ENCODE results near the gene MAT2A.
"Not testable (repeated sequence)": the region's sequence is repeated elsewhere in the genome, so short reads cannot be mapped to it uniquely, and the experiment has no call there.

Gene MAT2A

DNA sequence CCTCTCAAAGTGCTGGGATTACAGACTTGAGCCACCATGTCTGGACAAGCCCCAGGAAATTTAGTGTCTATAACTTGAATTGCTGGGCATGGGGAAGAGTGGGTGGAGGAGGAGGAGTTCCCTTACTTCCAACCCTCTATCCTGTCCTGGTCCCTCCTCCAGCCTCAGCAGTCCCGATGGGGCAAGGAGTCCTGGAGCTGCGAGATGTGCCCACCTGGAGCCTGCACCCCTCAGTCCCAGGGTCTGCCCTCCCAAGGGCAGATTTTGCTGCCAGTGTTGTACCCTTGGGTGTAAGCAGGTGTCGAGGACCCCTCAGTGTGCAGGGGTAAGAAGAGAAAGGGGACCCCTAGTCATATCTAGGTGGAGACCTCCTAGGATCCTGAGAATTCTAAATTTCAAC, 41.2 kb downstream of the MAT2A start:
- DNase-seq = no peak

DNA sequence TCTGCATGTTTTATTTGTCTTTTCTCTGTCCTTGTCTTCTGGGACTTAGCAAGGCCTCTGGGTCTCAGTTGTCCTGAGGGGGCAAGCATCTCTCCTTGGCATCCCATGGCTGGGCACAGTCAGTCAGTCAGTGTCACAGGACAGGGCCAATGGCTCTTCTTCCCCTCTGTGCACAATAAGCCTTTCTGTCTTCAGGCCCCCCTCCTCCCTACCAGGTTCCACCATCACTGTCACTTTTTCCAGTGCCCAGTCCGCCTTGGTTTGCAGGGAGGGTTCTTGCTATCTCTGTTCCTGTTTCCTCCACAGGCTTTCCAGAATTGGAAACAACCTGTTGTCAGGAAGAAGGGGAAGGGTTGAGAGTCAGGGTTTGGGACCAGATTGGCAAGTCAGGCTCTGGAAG, 43.5 kb downstream of the MAT2A start:
- no peak for DNase-seq

DNA sequence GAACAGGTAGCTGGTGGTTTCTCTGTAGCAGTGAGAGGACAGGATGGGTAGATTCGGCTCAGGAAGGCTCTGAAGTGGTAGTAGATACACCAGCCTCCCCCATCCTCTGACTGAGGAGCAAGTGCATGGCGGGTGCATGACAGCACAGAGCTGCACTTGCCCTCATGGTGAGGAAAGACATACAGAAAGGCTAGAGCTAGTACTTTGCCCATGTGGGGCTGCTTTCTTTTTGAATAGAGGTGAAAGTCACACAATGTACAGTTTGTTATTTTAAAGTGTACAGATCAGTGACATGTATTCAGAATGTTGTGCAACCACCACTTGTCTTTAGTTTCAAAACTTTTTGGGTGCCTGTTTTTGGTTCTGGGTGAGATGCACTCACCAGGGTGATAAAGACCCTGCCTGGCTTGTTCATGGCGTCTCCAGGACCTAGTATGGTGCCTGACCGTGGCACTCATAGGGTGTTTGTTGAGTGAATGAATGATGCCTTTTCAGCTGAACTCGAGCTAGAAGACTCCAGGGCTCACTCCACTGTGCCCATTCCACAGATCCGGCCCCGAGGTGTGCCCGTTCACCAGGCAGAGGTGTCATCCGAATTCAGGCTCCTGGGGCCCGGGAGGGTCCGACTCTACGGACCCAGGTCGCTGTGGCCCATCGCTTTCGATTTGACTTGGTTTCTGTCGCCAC, 44.8 kb downstream of the MAT2A start:
- peak; percentile 30 for DNase-seq

DNA sequence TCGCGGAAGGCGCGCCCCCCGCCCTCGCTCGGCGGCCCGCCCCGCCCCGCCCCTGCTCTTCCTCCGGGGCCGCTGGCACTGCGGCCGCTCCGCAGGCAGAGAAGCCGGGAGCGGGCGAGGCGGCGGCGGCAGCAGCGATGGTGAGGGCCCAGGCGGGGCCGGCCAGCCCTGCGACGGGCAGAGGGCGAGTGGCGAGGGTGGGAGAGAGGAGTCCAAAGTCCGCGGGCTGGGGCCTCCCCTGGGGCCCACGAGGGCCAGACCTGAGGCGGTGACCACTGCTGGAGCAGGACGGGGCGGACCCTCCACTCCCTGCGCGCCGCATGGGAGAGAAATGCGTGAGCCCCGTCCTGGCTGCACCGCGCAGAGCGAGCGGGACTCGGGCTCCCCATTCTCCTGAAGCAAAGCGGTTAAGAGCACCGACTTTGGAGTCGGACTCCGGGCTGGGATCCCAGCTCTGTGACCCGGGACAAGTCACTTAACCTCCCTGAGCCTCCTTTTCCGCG, 45.4 kb downstream of the MAT2A start, which contains the start of gene VAMP5:
TSS of gene VAMP5 (plus strand) at position 78 of the 503 bp plus-strand sequence. CDS start at position 138, 60 bp downstream.
- no peak for DNase-seq

DNA sequence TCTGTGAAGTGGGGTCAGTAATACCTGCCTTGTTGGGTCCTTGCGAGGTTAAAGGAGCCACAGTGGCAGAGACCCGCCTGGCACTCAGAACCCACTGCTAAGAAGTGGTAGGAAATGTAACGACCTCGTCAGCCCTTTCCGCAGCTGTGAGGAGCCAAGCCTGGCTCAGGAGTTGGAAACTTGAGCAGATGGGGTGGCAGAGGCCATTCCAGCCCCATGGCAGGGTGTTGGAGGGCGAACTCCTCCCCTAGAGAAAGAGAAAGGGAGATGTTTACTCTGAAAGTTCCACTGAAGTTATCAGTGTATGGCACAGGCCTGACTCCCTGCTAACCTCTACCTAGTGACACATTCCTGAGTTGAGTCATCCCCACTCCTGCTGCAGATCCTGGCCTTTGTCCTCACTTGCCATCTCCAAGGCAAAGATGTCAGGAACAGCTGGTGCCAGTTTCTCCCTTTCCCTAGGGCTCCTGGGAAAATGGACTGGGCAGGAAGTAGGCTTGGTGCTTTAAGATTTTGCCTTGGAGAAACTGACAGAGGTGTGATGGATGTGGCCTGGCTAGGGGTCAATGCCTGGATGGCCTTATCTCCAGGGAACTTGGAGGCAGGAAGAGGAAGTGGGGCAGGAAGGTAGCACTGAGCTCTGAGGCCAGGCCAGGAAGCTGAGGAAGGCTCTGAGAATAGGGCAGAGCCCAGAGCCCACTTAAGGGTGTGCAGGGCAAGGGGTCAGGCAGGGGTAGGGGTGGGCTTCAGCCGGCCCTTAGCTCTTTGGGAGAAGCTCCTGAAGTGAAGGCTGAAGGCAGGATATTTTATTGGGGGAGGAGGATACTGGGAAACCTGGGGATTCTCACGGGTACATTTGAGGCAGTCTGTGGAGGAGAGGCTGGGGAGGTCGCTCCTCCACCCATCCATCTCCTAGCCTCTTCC, 46.2 kb downstream of the MAT2A start:
- peak; percentile 42 for DNase-seq

DNA sequence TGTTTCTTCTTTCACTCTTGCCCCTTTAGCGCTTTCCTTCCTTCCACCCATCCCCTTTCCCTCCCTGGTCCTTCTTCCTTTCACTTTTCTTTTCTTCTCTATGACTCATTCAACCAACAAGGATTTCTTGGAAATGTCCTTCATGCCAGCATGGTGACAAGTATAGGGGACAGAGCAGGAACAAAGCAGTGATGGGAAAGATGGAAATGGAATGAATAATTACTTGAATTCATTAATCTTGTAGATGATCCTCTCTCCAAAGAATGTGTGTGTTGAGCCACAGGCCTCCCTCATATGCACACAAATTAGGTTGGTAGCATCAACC, 46.8 kb downstream of the MAT2A start:
- no peak for DNase-seq

DNA sequence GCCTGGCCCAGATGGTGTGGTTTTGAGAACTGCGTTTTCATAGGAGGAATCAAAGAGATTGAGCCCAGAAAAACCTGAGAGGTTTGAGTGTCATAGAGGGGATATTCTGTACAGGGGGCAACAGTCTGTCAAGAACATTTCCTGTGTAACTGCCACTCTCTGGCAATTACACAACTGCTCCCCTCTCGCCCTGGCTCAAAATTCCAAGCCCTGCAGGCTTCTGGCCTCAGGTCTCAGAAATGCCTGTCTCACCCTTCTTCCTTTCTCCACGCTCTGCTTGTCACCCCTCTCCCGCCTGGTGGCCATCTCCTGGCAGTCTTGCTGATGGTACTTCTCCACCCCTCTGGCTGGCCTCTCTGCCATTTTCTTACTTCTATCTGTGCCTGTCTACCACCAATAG, 49.3 kb downstream of the MAT2A start:
- DNase-seq = no peak

DNA sequence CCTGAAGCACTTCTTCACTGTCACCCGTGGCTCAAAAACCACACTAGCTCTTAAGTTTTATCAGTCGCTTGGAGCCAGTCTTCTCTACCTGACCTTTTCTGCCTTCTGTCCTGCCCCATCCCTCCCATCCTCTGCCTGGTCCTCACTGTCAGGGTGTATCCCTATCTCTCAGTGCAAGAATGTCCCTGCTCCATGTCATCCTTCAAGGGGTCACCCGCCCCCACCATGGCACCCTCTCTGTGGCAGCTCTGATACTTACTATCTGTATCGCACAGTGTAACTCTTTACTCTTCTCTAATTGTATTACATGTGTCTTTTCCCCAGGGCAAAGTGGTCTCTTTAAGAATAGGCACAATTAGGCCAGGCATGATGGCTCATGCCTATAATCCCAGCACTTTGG, 49.7 kb downstream of the MAT2A start:
- no peak for DNase-seq

DNA sequence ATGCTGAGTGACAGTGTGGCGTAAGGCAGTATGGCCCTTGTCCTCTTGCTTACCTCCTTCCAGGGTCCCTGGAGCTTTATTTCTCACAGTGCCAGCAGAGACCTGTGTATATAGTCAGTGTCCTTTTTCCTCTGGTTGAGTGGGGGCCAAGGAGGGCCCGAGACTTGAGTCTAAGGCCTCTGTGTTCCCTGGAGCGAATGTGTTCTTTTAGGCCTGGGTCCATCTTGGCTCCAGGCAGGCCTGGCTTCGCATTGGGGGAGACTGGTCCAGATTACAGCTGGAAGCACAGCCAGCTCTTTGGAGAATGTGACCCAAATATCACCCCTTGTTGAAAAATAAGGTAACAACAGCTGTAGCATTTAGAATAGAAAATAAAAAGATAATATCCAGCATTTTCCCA, 50.2 kb downstream of the MAT2A start:
- DNase-seq = no peak

DNA sequence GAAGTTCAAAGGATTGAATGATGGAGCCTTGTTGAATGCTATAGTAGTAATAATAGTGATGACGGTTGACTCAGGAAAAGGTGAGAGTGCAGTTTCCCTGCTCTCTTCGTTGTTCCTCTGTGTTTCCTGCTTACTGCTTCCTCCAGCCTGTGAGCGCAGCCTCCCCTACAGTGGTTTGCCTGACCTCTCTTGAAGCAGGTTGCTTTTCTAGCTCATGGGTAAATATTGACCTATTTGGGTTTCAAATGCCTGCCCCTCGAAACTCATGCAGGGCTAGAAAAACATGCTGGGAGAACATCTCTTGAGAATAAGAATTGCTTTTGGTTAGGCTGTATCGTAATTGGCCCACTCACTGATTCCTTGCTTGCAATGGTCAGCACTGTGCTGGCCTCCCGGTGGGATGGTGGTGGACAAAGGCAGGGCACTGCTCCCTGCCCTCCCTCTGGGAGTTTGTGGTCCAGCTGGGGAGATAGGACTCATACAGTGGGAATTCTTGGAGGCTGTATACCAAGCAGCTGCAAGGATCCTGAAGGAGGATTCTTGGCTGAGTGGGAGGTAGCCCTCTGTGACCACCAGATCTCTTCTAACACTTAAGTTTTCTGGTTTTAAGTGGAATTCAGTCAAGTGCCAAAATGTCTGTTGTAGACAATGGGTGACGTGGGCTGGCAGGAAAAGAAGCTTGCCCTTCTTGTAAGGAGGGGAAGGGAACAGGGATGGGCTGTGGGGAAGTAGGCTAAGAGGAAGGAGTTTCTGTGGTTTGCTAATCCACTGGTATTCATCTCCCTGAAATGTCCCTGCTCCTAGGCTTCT, 51.2 kb downstream of the MAT2A start:
- no peak for DNase-seq

DNA sequence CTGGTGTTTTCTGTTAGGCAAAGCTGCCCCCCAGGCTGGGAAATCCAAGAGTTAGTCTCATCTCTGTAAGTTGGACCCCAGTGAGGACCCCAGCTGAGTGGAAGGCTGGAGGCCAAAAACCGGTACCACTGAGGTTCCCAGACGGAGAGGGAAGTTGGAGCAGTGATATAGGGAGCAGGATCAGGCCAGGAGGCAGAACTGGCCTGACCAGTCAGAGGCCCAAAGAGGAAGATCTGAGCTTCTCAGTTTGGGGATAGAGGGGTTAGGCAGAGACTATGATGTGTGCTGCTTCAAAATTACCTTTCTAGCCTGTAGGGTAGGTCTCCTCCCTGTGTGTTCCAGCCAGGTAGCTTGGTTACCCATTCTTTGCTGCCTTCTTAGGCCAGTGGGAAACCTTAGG, 52.0 kb downstream of the MAT2A start:
- DNase-seq = no peak

DNA sequence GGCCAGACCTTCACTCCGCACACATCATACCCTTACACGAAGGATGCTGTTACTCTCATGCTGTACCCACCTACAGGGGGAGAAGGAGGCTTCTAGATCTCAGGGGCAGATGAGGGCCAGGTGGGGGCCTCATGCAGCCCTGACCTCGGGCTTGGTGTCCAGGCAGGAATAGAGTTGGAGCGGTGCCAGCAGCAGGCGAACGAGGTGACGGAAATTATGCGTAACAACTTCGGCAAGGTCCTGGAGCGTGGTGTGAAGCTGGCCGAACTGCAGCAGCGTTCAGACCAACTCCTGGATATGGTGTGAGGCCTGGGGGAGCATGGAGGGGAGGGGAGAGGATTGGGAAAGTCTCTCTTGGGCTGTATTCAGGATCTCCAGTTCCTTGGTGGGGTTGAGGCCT, 52.6 kb downstream of the MAT2A start:
- DNase-seq = no peak

DNA sequence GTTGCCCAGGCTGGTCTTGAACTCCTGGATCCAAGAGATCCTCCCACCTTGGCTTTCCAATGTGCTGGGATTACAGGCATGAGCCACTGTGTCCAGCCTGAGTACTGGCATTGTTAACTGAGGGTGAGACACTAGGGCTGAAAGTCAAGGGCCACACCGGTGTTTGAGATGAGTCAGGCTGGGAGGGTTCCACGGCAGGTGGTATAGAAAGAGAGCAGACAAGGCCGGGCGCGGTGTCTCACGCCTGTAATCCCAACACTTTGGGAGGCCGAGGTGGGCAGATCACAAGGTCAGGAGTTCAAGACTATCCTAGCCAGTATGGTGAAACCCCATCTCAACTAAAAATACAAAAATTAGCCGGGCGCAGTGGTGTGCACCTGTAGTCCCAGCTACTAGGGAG, 53.3 kb downstream of the MAT2A start:
- not testable (repeated sequence) for DNase-seq

DNA sequence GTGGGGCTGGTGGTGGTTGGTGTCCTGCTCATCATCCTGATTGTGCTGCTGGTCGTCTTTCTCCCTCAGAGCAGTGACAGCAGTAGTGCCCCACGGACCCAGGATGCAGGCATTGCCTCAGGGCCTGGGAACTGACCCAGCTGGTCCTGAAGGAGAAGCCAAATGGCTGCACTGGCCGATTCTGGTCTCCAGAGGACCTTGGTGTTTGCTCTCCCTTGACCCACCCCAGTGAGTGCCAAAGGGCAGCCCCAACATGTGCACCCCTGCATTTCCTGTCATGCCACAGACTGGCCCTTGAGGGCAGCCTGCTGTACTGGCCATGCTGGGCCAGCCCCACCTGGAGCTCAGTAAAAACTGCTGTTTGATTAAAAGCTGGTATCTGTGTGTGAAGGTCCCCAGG, 54.1 kb downstream of the MAT2A start:
- DNase-seq = no peak

All from stimulated activated CD4-positive, alpha-beta T cell treated with anti-CD3 and anti-CD28 coated beads, Interleukin-4, amount 100 ng/mL, for 24 hours (primary cell).